GM21737 (cell line): ENCODE measurements around the gene NEURL1B.

Experiments
- ATAC-seq: cut with Tn5 transposase; IDR thresholded peaks from one replicate; pipeline ENCODE4 v1.9.1; 2021; ENCODE audit warnings: mild to moderate bottlenecking, moderate library complexity; ENCODE audit not compliant: unreplicated experiment

The NEURL1B gene

GRCh38 chr5:172713113-172713808 is 72.2 kb downstream of the NEURL1B start:
- ATAC-seq, result no peak

DNA sequence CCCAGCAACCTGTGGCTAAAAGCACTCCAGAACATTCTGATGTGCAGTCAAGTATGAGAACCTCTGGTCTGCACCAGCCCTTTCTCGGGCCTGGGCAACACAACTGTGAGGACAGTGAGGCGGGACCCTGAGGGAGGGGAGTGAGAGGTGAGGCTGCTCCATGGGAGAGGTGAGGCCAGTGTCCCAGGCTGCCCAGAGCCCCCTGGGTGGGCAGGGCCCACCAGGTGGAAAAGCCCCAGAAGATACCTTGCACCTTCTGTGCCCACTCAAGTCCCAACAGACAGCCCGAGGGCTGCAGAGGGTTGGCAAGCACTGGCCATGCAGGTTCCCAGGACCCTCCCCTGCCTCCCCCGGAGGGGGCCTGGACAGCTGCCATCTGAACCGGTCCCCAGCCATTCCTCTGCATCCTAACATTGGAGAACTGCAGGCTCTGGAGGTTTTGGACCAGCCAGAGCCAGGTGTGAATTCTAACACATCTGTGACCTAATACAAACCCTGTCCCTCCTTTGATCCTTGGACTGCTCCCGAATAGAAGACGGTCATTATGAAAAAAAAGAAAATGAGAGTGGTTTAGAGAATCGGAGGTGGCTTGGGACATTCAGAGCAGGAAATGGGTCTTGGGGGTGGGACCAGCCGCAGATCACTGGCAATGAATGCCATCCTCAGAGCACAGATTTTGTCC is 72.9 kb downstream of the NEURL1B start:
- ATAC-seq, result no peak

DNA sequence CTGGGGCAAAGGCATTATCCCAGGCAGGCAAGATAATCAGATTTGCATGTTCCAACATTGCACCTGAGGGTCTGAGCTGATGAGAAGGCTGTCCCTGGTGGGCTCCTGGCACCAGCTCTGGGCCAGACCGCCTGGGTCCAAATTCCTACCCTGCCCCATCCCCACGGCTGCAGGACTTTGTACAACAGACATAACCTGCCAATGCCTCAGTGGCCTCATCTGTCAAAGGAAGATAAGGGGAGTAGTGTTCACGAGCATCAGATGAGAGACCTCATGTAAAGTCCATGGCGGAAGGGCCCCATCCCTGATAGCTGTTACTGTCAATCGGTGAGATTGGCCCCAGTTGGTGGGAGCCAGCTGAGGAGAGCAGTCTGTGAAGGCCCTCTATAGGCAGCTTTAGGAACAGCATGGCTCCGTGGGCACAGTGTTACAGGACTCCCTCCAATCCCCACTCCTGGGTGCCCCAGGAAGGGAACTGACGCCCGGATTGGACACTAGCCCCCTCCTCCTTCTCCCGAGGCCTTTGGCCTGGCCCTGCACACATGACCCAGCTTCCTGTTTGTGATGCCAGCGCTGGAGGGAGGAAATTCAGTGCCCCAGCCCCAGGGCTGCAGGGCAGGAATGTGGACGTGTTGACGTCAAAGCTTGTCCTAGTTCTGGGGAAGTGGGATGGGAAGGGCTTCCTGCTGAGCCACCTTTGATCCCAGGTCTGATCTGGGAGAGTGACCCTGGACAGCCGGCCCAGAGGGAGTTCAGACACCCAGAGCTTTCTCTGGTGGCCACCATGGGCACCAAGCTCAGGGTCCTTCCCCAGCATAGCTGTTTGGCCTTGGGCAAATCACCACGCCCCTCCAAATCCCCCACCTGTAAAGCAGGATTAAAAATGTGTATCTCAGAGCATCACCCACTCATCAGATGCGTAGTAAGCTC is 73.7 kb downstream of the NEURL1B start:
- ATAC-seq, result no peak

DNA sequence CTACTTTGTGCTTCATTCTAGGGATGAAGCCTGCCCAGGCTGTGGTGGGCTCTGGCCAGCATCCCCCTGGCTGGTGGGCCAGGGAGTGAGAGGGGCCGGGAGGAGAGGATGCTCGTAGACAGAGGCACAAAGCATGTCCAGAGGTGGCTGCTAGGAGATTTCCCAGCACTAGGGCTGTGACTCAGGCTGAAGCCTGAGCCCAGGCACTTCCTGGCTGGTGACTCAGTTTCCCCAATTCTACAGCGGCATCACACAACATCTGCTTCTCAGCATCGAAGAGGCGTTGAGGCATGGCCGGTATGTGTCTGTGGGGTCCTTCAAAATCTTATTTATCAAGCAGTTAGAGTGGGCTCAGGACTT is 74.3 kb downstream of the NEURL1B start:
- ATAC-seq, result no peak

DNA sequence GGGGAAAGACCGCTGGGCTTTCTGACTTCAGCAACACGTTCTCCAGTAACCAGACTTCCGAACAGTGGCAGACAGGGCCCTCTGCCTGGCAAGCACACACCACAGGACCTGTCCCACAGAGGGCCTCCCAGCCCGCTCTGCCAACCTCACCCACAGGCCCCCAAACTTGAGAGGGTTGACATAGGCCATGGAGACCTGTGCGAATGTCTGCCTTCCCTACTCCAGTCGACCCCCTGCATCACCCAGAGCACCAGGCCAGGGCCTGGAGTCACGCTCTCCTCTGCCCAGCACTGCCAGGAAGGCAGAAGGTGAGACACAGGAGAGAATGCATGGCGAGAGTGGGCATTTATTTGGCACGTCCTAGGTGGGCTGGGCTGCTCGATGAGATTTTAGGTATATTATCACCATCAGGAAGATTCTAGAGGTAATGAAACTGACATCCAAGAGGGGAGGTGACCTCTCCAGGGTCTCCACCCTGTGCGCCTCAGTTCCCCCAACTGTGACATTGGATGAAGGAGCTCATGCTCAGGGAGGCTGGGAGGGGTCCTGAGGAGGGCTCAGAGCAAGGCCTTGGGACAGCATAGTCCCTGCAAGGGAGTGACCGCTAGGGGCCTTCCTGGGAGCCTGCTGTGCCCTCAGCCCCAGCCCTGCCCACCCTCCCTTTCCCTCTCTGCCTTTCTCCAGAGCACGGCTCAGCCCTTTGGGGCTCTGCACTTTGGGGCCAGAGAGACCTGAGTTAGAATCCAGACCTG is 75.0 kb downstream of the NEURL1B start:
- ATAC-seq, result no peak

- ATAC-seq, result peak; percentile 48
Measured at GRCh38 chr5:172716796-172717313, 75.8 kb downstream of the NEURL1B start.

DNA sequence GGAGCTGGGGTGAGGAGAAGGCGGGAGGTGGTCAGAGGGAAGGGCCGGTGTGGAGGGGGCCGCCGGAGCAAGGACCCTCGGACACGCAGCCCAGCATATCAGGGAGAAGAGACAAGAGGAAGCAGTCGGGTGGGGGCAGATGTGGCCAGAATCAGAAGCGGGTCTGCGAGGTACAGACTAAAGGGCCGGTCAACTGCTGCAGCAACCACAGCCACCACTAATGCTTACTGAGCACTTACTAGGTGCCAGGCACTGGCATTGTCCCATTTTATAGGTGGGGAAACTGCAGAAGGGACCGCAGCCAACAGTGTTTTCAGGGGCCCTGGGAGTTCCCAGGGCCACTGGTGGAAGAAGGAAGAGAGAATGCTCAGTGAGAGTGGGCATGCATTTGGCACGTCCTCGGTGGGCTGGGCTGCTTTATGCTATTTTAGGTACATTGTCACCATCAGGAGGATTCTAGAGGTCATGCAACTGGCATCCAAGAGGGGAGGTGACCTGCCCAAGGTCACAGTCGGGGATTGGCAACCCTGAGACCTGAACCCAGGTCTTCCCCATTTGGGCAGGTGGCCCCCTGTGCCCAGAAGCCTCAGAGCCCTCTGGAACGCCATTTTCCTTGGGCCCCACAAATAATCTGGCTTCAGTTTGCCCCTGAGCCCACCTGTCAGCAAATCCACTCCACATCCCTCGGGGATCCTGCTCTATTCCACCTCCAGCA is 76.6 kb downstream of the NEURL1B start:
- ATAC-seq, result no peak

DNA sequence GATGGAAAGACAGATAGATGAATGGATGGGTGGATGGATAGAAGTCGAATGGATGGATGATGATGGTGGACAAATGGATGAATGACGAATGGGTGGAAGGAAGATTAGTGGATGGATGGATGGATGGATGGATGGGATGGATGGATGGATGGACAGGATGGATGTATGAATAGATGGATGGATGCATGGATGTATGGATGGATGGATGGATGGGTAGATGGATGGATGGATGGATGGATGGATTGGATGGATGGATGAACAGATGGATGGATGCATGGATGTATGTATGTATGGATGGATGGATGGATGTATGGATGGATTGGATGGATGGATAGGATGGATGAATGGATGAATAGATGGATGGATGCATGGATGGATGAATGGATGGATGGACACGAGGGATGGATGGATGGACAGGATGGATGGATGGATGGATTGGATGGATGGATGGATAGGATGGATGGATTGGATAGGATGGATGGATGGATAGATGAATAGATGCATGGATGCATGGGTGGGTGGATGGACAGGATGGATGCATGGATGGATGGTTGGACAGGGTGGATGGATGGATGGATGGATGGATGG is 77.6 kb downstream of the NEURL1B start:
- ATAC-seq, result no peak

GRCh38 chr5:172719211-172719610 is 78.1 kb downstream of the NEURL1B start:
- no peak for ATAC-seq

DNA sequence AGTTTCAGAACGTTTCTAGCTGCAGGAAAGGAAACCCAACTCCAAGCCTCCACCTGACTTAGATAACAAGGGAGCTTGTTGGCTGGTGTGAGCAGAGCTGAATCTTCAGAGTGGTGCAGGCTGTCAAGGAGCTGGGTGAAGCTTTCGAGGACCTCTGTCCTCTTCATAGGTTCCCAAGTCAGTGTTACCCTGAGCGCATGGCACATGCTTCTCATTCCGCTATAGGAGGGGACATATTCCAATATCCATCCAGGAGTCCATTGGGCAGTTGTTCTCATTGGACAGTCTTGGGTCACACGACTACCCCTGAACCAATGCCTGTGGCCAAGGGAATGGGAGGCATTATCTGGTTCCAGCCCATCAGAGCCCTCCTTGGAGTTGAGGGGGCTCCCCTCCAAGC is 79.6 kb downstream of the NEURL1B start:
- no peak for ATAC-seq

DNA sequence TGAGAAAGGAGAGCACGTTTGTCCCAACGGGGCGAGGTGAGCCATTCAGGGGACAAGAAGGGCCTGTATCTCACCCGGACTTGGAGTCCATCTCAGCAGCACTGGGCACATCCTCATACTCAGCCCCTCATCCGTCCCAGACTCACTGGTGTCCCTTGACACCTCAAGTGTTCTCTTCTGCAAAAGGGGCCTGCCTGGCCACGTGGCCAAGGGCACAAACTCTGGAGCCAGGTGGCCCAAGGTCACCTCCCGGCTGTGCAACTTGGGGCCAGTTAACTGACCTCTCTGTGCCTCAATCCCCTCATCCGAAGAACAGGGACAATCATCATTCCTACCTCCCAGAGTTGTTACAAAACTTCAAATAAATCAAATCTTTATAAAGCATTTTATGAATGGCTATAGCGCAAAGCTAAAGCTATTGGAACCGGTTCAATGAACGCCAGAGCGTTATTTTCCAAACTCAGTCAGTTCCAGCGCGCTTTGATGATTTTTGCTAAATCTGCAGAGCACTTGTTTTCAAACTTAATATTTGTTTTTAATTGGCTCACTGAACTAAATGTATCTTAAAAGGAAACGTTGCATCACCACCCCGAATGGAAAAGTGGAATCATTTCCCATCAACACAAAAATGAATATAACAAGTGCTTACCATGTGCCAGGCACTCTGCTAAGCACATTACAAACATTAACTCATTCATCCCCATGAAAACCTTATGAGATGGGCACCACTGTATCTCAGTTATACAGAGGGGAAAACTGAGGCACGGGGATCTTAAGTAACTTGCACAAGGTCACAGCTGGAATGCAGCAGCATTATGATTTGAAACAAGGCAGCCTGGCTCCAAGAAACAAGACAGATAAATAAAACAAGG is 80.6 kb downstream of the NEURL1B start:
- ATAC-seq, result no peak

DNA sequence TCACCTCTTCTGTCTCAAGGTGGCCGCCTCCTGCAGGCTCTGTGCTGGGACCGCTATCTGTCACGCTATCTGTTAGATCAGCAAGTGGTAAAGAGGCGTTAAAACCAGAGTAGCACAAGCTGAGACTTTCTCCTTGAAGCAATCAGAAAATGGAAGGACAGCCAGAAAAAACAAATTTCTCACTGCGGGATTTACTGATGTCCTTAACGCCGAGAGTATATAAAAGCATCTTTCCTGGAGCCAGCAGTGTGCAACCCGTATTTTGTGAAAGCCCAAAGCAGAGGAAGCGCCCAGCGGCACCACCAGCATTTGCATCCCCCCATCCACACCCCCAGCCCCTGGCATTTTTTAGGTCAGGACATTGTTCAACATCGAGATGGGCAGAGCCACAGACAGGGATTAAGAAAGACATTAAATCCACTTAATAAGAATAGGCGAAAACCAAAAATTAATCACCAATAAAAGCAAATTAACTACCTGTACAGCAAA is 81.3 kb downstream of the NEURL1B start:
- ATAC-seq, result no peak

DNA sequence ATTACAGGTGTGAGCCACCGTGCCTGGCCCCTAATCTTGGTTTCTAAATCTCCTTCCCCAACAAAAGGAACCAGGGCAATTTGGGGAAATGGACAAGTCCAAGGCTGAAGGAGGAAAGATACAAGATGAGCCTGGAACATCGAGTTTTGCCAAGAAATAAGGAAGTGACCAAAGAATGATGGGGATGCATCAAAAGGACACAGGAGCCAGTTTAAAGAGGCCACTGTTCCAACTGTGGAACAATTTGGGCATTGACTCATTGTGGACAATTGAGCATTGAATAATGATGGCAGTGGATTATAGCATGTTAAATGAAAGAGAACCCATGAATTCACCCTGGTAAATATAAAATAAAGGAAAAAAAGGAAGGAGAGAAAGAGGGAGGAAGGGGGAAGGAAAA is 82.4 kb downstream of the NEURL1B start:
- ATAC-seq, result no peak

GRCh38 chr5:172724242-172725183 is 83.5 kb downstream of the NEURL1B start:
- ATAC-seq, result no peak

DNA sequence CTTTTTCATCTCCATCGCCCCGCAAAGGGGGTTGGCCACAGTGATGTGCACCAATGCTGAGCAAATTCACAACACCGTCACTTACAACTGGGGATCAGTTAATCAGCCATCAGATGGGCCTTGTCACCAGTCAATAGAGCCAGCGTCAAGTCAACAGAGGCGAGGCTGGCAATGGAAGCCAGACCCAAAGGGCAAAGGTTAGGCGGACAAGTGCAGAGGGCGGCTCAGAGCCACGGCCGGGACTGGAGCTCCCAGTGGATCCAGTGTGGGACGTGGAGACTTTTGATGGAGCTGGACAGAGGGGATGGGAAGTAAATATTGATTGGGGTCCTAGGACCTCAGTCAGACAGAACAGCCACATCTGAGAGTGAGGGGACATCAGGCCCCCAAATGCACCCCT is 84.2 kb downstream of the NEURL1B start:
- no peak for ATAC-seq

GRCh38 chr5:172725785-172726184 is 84.7 kb downstream of the NEURL1B start:
- no peak for ATAC-seq

GRCh38 chr5:172726966-172727365 is 85.9 kb downstream of the NEURL1B start:
- no peak for ATAC-seq

- no peak for ATAC-seq
Measured at GRCh38 chr5:172727551-172727950, 86.5 kb downstream of the NEURL1B start.
